ENCODE measurements around the gene DHFR.

GRCh38 chr5:80667384-80667783, 12.6 kb upstream of the DHFR start:
- TF ChIP-seq FOXM1 (IDR thresholded peaks at IDR 0.05; ENCODE audit: borderline replicate concordance, low read depth) (no peak), TAF1 (IDR thresholded peaks at IDR 0.05; ENCODE audit: low read depth) (no peak), TEAD4 (IDR thresholded peaks at IDR 0.05) (no peak), MAX (IDR thresholded peaks at IDR 0.05) (no peak), NFIC (IDR thresholded peaks at IDR 0.05) (no peak), ZBTB7A (IDR thresholded peaks at IDR 0.05; ENCODE audit: low read depth) (no peak), CEBPB (IDR thresholded peaks at IDR 0.05) (no peak), EP300 (IDR thresholded peaks at IDR 0.05; ENCODE audit: borderline replicate concordance) (no peak), REST (IDR thresholded peaks at IDR 0.05; ENCODE audit: low read depth) (no peak), RAD21 (IDR thresholded peaks at IDR 0.05; ENCODE audit: low read depth) (no peak), YY1 (IDR thresholded peaks at IDR 0.05; ENCODE audit: low read depth) (no peak), TCF12 (IDR thresholded peaks at IDR 0.05; ENCODE audit: low read depth) (no peak)

Measured in Ishikawa (cell line).